Measurements from ENCODE around the gene GLRX.

Gene GLRX

DNA sequence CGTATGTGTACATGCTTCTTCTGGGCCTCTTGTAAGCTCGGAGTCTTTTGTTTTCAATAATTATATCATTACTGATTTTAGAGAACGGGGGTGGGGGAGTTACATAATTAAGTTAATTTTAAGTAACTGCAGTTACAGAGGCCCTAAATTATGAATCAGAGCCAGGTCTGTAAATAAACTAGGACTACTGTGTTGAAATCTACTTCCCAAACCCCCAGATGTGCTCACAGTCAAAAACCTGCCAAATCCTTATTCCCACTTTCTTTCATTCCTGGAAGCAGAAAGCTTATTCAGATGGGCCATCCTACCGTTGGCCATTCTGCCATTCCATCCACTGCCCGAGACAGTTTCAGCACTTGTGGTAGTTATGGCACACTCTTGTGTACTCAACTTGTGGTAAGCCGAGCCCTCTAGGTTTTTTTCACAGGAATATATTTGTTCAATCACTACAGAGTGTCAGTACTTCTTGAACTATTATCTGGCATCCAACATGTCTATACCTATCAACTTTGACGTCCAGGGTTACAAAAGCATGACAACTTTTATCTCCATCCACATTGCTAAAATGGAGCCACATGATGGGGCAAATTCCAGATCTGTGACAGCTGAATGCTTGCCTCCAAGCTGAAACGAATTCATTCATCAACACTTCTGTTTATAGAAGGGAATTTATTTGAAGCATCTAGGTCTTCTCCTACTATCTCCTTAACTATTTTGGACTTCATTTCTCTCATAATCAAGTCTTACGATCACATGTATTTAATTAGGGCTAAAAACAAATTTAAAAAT, 37.8 kb downstream of the GLRX start:
- in situ Hi-C loops (cut with MboI; ENCODE audit: low sequenced_read_pairs) = no loop called here

- in situ Hi-C loops (cut with MboI; ENCODE audit: low sequenced_read_pairs) = no loop called here
These were observed 38.9 kb downstream of the GLRX start for GRCh38 chr5:95783661-95784060.

DNA sequence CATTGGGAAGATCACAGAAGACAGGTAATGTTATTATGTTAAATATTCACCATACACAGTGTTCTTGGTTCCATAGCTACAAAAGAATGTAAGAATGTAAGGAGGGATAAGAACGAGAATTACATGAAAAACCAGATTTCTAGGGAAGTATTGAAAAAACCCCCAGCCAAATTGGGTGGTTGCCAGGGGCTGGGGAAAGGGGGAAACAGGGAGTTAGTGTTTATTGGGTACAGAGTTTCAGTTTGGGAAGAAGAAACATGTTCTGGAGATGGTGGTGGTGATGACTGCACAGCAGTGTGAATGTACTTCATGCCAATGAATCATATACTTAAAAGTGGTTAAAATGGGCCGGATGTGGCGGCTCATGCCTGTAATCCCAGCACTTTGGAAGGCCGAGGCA, 40.3 kb downstream of the GLRX start:
- in situ Hi-C loops (cut with MboI; ENCODE audit: low sequenced_read_pairs) = no loop called here

- in situ Hi-C loops (cut with MboI; ENCODE audit: low sequenced_read_pairs) = no loop called here
These were observed 41.4 kb downstream of the GLRX start for GRCh38 chr5:95781101-95781583.

- in situ Hi-C loops (cut with MboI; ENCODE audit: low sequenced_read_pairs) = no loop called here
These were observed 41.9 kb downstream of the GLRX start for GRCh38 chr5:95780597-95780996.

DNA sequence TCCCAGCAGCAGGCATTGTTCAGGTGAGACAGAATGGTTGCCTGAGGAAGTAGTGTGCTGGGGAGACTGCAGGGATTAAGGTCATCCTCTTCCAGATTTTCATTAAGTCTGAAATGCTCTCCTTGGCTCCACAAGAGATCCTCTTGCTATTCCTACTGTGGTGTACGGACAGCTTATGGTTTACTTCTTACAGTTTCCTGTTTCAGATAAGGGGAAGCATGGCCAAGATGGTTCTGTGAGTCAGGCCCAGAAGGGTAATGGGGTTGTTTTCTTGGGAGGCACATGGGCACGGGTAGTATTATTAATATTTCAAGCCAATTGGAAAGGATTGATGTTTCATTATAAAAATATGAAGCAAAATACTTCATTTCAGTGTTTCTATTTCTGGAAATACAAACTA, 42.9 kb downstream of the GLRX start:
- in situ Hi-C loops (cut with MboI; ENCODE audit: low sequenced_read_pairs) = no loop called here

- in situ Hi-C loops (cut with MboI; ENCODE audit: low sequenced_read_pairs) = no loop called here
These were observed 43.7 kb downstream of the GLRX start for GRCh38 chr5:95778713-95779436.

- in situ Hi-C loops (cut with MboI; ENCODE audit: low sequenced_read_pairs) = no loop called here
These were observed 45.1 kb downstream of the GLRX start for GRCh38 chr5:95777441-95777840.

DNA sequence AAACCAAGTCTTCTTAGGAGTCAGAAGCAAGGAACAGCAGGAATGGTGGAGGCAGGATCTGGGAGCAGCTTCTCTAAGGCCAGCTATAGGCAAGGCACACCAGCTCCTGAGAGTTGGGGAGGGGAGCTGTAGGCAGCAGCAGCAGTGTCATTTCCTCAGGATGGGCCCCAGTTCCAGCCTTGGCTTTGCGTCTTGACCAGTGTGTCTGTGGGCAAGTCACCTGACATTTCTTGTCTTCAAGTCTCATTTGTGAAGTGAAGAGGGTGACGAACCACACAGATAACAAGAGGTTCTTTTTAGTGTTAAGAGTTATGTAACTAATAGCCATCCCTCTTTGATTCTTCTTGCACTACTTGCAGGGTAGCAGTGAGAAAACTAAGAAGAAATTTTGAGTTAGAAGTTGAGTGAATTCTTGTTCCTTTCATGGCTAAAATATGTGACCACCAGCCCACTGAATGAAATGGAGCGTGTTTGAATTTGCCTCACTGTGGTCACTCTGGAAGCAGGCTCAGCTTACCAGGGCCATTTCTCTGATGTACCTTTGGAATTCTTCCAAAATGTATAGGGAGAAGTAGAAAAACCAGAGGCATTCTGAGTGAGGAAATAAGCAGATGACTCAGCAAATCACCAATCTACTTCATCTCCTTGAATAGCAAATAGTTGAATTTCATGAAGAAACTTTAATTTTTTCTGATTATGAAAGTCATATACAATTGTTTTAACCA, 49.0 kb downstream of the GLRX start:
- in situ Hi-C loops (cut with MboI; ENCODE audit: low sequenced_read_pairs) = no loop called here

- in situ Hi-C loops (cut with MboI; ENCODE audit: low sequenced_read_pairs) = no loop called here
These were observed 50.6 kb downstream of the GLRX start for GRCh38 chr5:95771892-95772291.

DNA sequence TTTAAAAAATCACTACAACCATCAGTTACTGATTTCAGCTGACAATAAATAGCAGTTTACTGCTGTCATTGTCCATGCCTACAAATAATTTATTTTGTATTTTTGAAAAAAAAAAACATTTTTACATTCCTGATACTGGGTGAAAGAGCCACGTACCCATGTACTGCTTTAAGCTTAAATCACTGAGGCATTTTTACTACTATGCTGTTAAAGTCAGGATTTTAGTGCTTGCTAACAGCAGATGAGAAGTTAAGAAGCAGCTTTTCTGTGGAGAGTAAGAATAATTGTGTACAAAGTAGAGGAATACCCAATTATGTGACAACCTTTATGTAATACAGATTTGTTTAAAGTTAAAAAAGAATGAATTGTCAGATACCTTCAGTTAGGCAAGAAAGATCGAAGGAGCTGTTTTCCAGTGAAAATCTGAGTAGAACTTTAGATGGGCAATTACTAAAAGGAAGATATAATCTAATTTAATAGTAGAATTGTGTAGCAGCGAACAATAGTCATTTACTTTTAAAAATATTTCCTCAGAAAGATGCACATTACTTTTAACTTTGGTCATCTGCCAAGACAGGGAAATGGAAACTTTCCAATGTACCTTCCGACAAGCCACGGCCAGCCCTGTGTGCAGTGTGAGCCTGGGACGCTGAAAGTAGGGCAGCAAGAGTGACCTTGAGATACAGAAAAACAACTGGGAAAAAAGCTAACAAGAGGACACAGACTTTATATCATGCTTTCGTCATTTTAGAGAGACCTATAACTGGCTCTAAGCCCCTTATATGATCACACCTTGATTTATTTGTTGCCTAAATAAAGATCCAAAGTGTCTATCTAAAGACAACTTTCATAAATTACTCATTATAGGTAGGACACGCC, 51.5 kb downstream of the GLRX start:
- in situ Hi-C loops (cut with MboI; ENCODE audit: low sequenced_read_pairs) = no loop called here

GRCh38 chr5:95768731-95769130, 53.8 kb downstream of the GLRX start:
- in situ Hi-C loops (cut with MboI; ENCODE audit: low sequenced_read_pairs) = no loop called here

DNA sequence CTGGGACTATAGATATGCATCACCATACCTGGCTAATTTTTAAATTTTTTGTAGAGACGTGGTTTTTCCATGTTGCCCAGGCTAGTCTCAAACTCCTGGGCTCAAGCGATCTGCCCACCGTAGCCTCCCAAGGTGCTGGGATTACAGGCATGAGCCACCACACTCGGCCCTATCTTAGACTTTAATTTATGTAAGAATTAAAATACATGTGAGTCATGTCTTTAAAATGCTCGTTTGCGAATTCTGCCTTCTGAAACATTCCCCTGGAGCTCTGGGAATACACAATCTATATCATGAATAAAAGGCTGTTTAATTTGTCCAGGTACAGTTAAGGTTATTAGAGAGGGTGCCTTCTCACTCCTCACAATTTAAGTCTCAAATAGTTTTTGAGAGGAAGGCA, 58.6 kb downstream of the GLRX start:
- in situ Hi-C loops (cut with MboI; ENCODE audit: low sequenced_read_pairs) = no loop called here
